ENCODE results near the gene MYH13. TPM values are rescaled to one million over a fixed set of nuclear protein-coding genes. Genes with fewer than 3 reads are reported as not detected.
A peak's percentile ranks its signal among the peaks of the same experiment; 100 is the strongest.

Gene MYH13
- total RNA-seq, 1 experiment from 2014 or later: not detected

- Histone ChIP-seq H3K79me2 (ENCODE audit: low read depth) (no peaks in the 10 kb centered on the region), H3K4me3 (no peak overlapping the region), H2AFZ (no peak overlapping the region), H3K4me2 (no peak overlapping the region), H3K27ac (no peak overlapping the region), H3K4me1 (replicated peaks; ENCODE audit: insufficient read depth) (no peaks in the 10 kb centered on the region), H3F3A (ENCODE audit: insufficient read depth, low read depth) (no peaks in the 10 kb centered on the region), H4K20me1 (ENCODE audit: insufficient read depth) (no peaks in the 10 kb centered on the region), H3K27me3 (ENCODE audit: insufficient read depth, low read depth) (0 out of 2 replicates have a peak, but pooled peaks cover under 1% of the 10 kb centered on the region), H3K36me3 (ENCODE audit: low read depth) (no peaks in the 10 kb centered on the region), H3K9me3 (ENCODE audit: insufficient read depth, low read depth) (no peaks in the 10 kb centered on the region), H3K9me2 (ENCODE audit: insufficient read depth) (no peaks in the 10 kb centered on the region)
- TF ChIP-seq EZH2 (IDR thresholded peaks at IDR 0.05; ENCODE audit: low read depth) (no peak), CTCF (conservative IDR thresholded peaks at IDR 0.05) (0 out of 2 replicates have a peak, but pooled peaks have one; percentile 14)
- DNase-seq: no peak
- POLR2A ChIA-PET (ENCODE audit: unreplicated experiment): no interaction called here
- BruUV-seq (replicated peaks): no TSS peak
- intact Hi-C loops (cut with micrococcal nuclease; ENCODE audit: unreplicated experiment): no loop called here
- CTCF ChIA-PET: no interaction called here
Measured at GRCh38 chr17:10349403-10349802, 23.4 kb downstream of the MYH13 start.

GRCh38 chr17:10344816-10345215 lies 28.0 kb downstream of the MYH13 start:
- intact Hi-C loops (cut with micrococcal nuclease; ENCODE audit: unreplicated experiment): no loop called here
- CTCF ChIA-PET: no interaction called here

GRCh38 chr17:10339051-10339450 lies 33.8 kb downstream of the MYH13 start:
- intact Hi-C loops (cut with micrococcal nuclease; ENCODE audit: unreplicated experiment): no loop called here
- Histone ChIP-seq H3K9me2 (ENCODE audit: insufficient read depth) (no peaks in the 10 kb centered on the region), H4K20me1 (ENCODE audit: insufficient read depth) (no peaks in the 10 kb centered on the region), H3K9me3 (ENCODE audit: insufficient read depth, low read depth) (no peaks in the 10 kb centered on the region), H3F3A (ENCODE audit: insufficient read depth, low read depth) (no peaks in the 10 kb centered on the region), H2AFZ (no peak overlapping the region), H3K36me3 (ENCODE audit: low read depth) (no peaks in the 10 kb centered on the region), H3K4me3 (no peak overlapping the region), H3K27ac (no peak overlapping the region), H3K4me2 (no peak overlapping the region), H3K79me2 (ENCODE audit: low read depth) (no peaks in the 10 kb centered on the region), H3K27me3 (ENCODE audit: insufficient read depth, low read depth) (peaks cover 26% of the 10 kb centered on the region; the same call in 1 of the 2 replicates), H3K4me1 (replicated peaks; ENCODE audit: insufficient read depth) (no peaks in the 10 kb centered on the region)
- no peak for DNase-seq
- BruUV-seq (replicated peaks): no TSS peak
- TF ChIP-seq EZH2 (IDR thresholded peaks at IDR 0.05; ENCODE audit: low read depth): no peak
- no peak for TF ChIP-seq CTCF (conservative IDR thresholded peaks at IDR 0.05)
- POLR2A ChIA-PET (ENCODE audit: unreplicated experiment): no interaction called here
- CTCF ChIA-PET: no interaction called here

More at GRCh38 chr17:10344816-10345215, 28.0 kb downstream of the MYH13 start:
- H3K27me3 ChIP-seq (ENCODE audit: insufficient read depth, low read depth): peaks cover 16% of the 10 kb centered on the region; the same call in 1 of the 2 replicates
- H3K9me2 ChIP-seq (ENCODE audit: insufficient read depth): no peaks in the 10 kb centered on the region
- no TSS peak for BruUV-seq (replicated peaks)
- no peak overlapping the region for H3K4me2 ChIP-seq
- H3K79me2 ChIP-seq (ENCODE audit: low read depth): no peaks in the 10 kb centered on the region
- no peak overlapping the region for H2AFZ ChIP-seq
- H3K27ac ChIP-seq: no peak overlapping the region
- TF ChIP-seq CTCF (conservative IDR thresholded peaks at IDR 0.05) (no peak), EZH2 (IDR thresholded peaks at IDR 0.05; ENCODE audit: low read depth) (no peak)
- no peaks in the 10 kb centered on the region for H3K4me1 ChIP-seq (replicated peaks; ENCODE audit: insufficient read depth)
- H3K4me3 ChIP-seq: no peak overlapping the region
- no peaks in the 10 kb centered on the region for H3F3A ChIP-seq (ENCODE audit: insufficient read depth, low read depth)
- DNase-seq: no peak
- no peaks in the 10 kb centered on the region for H3K9me3 ChIP-seq (ENCODE audit: insufficient read depth, low read depth)
- POLR2A ChIA-PET (ENCODE audit: unreplicated experiment): interaction anchor here (0.5 kb wide), 1 partner anchor 504 kb away, joined by 3 read pairs; no protein-coding TSS in a partner anchor
- no peaks in the 10 kb centered on the region for H4K20me1 ChIP-seq (ENCODE audit: insufficient read depth)
- H3K36me3 ChIP-seq (ENCODE audit: low read depth): no peaks in the 10 kb centered on the region
